IPS-11a (cell line): ENCODE data around the gene ASPM.
"Not testable (repeated sequence)": the region's sequence is repeated elsewhere in the genome, so short reads cannot be mapped to it uniquely, and the experiment has no call there.

Experiments used
- H3K4me3 ChIP-seq: one replicate; pipeline ENCODE4 v1.5.1; 2013; ENCODE audit warnings: low read depth, low read length, control low read depth

The ASPM gene

GRCh38 chr1:197092491-197093023 lies 53.9 kb downstream of the ASPM start:
- H3K4me3 ChIP-seq: no peak overlapping the region

- no peak overlapping the region for H3K4me3 ChIP-seq
These were observed 63.0 kb downstream of the ASPM start for GRCh38 chr1:197083474-197083873.

- no peak overlapping the region for H3K4me3 ChIP-seq
These were observed 65.2 kb downstream of the ASPM start for GRCh38 chr1:197081117-197081753.

GRCh38 chr1:197080323-197080722 lies 66.1 kb downstream of the ASPM start:
- H3K4me3 ChIP-seq: no peak overlapping the region

- no peak overlapping the region for H3K4me3 ChIP-seq
These were observed 69.9 kb downstream of the ASPM start for GRCh38 chr1:197076585-197076984.

GRCh38 chr1:197073978-197074377 lies 72.5 kb downstream of the ASPM start:
- H3K4me3 ChIP-seq: no peak overlapping the region

- H3K4me3 ChIP-seq: no peak overlapping the region
These were observed 79.0 kb downstream of the ASPM start for GRCh38 chr1:197067457-197067818.

- no peak within 1 kb of the TSS for H3K4me3 ChIP-seq
These were observed 79.6 kb downstream of the ASPM start, which contains the start of gene F13B for GRCh38 chr1:197066719-197067456. F13B (minus strand) TSS chr1:197067260; CDS start chr1:197067223, 37 bp downstream.

GRCh38 chr1:197066277-197066676 lies 80.2 kb downstream of the ASPM start:
- no peak overlapping the region for H3K4me3 ChIP-seq

GRCh38 chr1:197065559-197065958 lies 80.9 kb downstream of the ASPM start:
- H3K4me3 ChIP-seq: no peak overlapping the region

- no peak overlapping the region for H3K4me3 ChIP-seq
These were observed 83.3 kb downstream of the ASPM start for GRCh38 chr1:197063212-197063611.

GRCh38 chr1:197062692-197063091 lies 83.8 kb downstream of the ASPM start:
- no peak overlapping the region for H3K4me3 ChIP-seq

- no peak overlapping the region for H3K4me3 ChIP-seq
These were observed 97.4 kb downstream of the ASPM start for GRCh38 chr1:197049100-197049499.

- no peak overlapping the region for H3K4me3 ChIP-seq
These were observed 103.7 kb downstream of the ASPM start for GRCh38 chr1:197042676-197043341.

- no peak overlapping the region for H3K4me3 ChIP-seq
These were observed 104.7 kb downstream of the ASPM start for GRCh38 chr1:197041486-197042353.

- no peak overlapping the region for H3K4me3 ChIP-seq
These were observed 109.6 kb downstream of the ASPM start for GRCh38 chr1:197036861-197037260.

- not testable (repeated sequence) for H3K4me3 ChIP-seq
These were observed 111.7 kb downstream of the ASPM start for GRCh38 chr1:197034631-197035339.
